ENCODE results near the gene IL10.

Gene IL10

DNA sequence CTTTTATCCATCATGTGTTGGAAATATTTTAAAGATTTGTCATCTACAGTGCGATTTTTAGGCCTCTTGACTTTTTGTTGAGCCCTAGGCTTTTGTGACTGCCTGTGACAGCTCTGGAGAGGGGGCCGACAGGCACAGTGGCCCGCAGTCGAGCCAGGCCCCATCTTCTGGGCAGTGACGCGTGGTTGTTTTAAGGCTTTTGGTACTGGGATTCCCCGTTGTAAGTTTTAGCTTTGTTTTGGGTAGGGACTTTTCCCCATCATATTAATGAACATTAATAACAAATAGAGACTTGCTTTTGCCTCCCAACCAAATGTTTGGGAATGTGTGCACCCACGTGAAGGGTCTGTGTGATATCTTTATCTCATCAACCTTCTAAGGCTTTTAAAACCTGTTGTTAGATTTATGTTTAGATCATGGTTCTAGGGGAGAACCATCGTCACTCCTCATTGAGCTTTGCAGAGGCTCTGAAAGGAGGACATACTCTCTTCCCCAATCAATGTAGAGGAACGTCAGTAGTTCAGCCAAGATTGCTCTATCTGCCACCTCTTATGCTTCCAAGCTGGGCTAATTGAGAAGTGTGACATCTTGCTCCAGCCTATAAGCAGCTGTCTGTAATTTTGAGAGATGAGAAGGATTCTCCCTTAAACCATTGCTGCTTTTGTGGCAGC, 53.0 kb downstream of the IL10 start:
- TF ChIP-seq, protein P1, sequence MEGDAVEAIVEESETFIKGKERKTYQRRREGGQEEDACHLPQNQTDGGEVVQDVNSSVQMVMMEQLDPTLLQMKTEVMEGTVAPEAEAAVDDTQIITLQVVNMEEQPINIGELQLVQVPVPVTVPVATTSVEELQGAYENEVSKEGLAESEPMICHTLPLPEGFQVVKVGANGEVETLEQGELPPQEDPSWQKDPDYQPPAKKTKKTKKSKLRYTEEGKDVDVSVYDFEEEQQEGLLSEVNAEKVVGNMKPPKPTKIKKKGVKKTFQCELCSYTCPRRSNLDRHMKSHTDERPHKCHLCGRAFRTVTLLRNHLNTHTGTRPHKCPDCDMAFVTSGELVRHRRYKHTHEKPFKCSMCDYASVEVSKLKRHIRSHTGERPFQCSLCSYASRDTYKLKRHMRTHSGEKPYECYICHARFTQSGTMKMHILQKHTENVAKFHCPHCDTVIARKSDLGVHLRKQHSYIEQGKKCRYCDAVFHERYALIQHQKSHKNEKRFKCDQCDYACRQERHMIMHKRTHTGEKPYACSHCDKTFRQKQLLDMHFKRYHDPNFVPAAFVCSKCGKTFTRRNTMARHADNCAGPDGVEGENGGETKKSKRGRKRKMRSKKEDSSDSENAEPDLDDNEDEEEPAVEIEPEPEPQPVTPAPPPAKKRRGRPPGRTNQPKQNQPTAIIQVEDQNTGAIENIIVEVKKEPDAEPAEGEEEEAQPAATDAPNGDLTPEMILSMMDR (conservative IDR thresholded peaks at IDR 0.05; ENCODE audit: low read depth, low read length) = no peak
- DNase-seq (ENCODE audit: low read depth) = no peak
- H3K4me3 ChIP-seq (ENCODE audit: low read length) = no peak overlapping the region

DNA sequence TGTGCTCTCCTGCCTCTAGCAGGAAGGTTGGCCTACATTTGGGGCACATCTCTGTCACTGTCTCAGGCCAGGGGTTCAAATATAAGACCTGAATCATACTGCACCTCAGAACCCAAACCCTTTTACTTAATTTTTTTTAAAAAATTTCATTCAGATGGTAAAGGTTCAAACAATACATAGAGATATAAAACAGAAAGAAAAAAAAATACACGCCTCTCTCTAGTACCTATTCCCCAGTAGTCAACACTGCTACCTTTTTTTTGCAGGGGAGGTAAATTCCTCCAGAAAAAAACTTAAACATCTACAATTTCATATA, 54.7 kb downstream of the IL10 start:
- TF ChIP-seq, protein P1 (conservative IDR thresholded peaks at IDR 0.05; ENCODE audit: low read depth, low read length) = no peak
- no peak for DNase-seq (ENCODE audit: low read depth)
- H3K4me3 ChIP-seq (ENCODE audit: low read length) = no peak overlapping the region

Measured in retinal pigment epithelial cell (primary cell).